K562 (cell line): Measurements from ENCODE around the gene PSMD8. TPM values are rescaled to one million over a fixed set of nuclear protein-coding genes. Genes with fewer than 3 reads are reported as not detected.

Source experiments
- ATAC-seq: fragments of 200-7000 bp; cut with Tn5 transposase; 3 replicates; pipeline ENCODE4 v1.9.1; 2020; ENCODE audit warnings: moderate library complexity
- BruUV-seq: library from RNA; stranded (reverse); fragments of 400-500 nt; replicated peaks from 2 replicates; lab custom pipeline; 2021; lab: Mats Ljungman, UMichigan
- CTCF ChIA-PET: fragments of 300-600 bp; formaldehyde crosslinking; extraction: SDS; loops from one replicate; lab custom pipeline; 2021; ENCODE audit warnings: low intra/inter-chr PET ratio; lab: Yijun Ruan, JAX
- POLR2A ChIA-PET: fragments of 300-600, 350-650 bp; sonication (Branson Sonifier 250); formaldehyde crosslinking; extraction: SDS; loops from one replicate; lab custom pipeline; 2021; ENCODE audit warnings: antibody characterized with exemption, inconsistent platforms; lab: Yijun Ruan, JAX
- DNase-seq, 4 experiments: peaks; one replicate each; pipeline versions ENCODE4 v3.0.0 to v3.0.0-alpha.2; 2011 to 2018; ENCODE audit warnings: low spot score in 3 of 4, mixed read lengths in 3 of 4; ENCODE audit errors: extremely low read depth in 1 of 4
- FAIRE-seq: peaks from 2 replicates; lab custom pipeline; 2011; peaks lifted over from hg19 to GRCh38; lab: Jason Lieb, UNC
- H2AFZ ChIP-seq: 2 replicates; pipeline ENCODE4 v1.6.0; 2011; ENCODE audit warnings: low read depth, low read length, control low read depth, inconsistent platforms
- H3K27ac ChIP-seq: fragments of 200-600 bp; 3 replicates; pipeline ENCODE4 v1.8.0; 2011; ENCODE audit warnings: low read depth, mild to moderate bottlenecking, control low read depth, inconsistent platforms, low read length, moderate library complexity, mixed read lengths; ENCODE audit errors: extremely low read depth
- H3K27me3 ChIP-seq, 2 experiments: fragments of 300-600 bp in 1 of 2; 2 replicates in 1 of 2; 3 replicates in 1 of 2; pipeline versions ENCODE4 v1.6.0 to v1.8.0; 2011; ENCODE audit warnings: inconsistent platforms in 2 of 2, low read length in 2 of 2, mild to moderate bottlenecking in 1 of 2, mixed read lengths in 1 of 2, moderate library complexity in 1 of 2; ENCODE audit not compliant: control insufficient read depth in 2 of 2, insufficient read depth in 2 of 2
- H3K36me3 ChIP-seq: fragments of 300-600 bp; 3 replicates; pipeline ENCODE4 v1.8.0; 2011; ENCODE audit warnings: mild to moderate bottlenecking, low read length, inconsistent platforms; ENCODE audit not compliant: control insufficient read depth, insufficient read depth
- H3K4me1 ChIP-seq, 2 experiments: fragments of 200-600 bp in 1 of 2; replicated peaks in 1 of 2; 2 replicates in 1 of 2; 3 replicates in 1 of 2; pipeline versions ENCODE4 v1.5.1 to v1.8.0; 2011; ENCODE audit warnings: inconsistent platforms in 2 of 2, low read length in 2 of 2, mild to moderate bottlenecking in 1 of 2, mixed read lengths in 1 of 2, moderate library complexity in 1 of 2; ENCODE audit not compliant: control insufficient read depth in 2 of 2, insufficient read depth in 2 of 2
- H3K4me2 ChIP-seq: 2 replicates; pipeline ENCODE4 v1.6.1; 2011; ENCODE audit warnings: low read length, control low read depth, inconsistent platforms, mixed read lengths; ENCODE audit not compliant: insufficient read depth
- H3K4me3 ChIP-seq: fragments of 200-600 bp; sonication (generic), shearing (Covaris generic); 2 replicates; pipeline ENCODE4 v1.5.1; 2016; ENCODE audit warnings: control low read depth, inconsistent platforms
- H3K79me2 ChIP-seq: fragments of 200-600 bp; 3 replicates; pipeline ENCODE4 v1.8.0; 2011; ENCODE audit warnings: low read length, inconsistent platforms; ENCODE audit not compliant: control insufficient read depth, insufficient read depth
- H3K9ac ChIP-seq, 2 experiments: 2 replicates each; pipeline versions ENCODE4 v1.6.0 to v1.6.1; 2011; ENCODE audit warnings: low read depth in 2 of 2, low read length in 2 of 2, control low read depth in 1 of 2, inconsistent platforms in 1 of 2, mild to moderate bottlenecking in 1 of 2, mixed read lengths in 1 of 2; ENCODE audit not compliant: insufficient read depth in 1 of 2
- H3K9me1 ChIP-seq: one replicate; pipeline ENCODE4 v1.6.0; 2011; ENCODE audit warnings: inconsistent platforms, mild to moderate bottlenecking, low read length, moderate library complexity; ENCODE audit not compliant: control insufficient read depth, insufficient read depth
- H3K9me3 ChIP-seq: replicated peaks from 2 replicates; pipeline ENCODE4 v1.5.1; 2011; ENCODE audit warnings: low read depth, low read length, inconsistent platforms; ENCODE audit not compliant: control insufficient read depth, insufficient read depth
- H4K20me1 ChIP-seq: replicated peaks from 2 replicates; pipeline ENCODE4 v1.6.1; 2011; ENCODE audit warnings: low read length, inconsistent platforms, mixed read lengths; ENCODE audit not compliant: control insufficient read depth, insufficient read depth
- CBFA2T2 ChIP-seq: fragments of 450-650 bp; conservative IDR thresholded peaks from 2 replicates; pipeline ENCODE4 v1.6.1; 2017; ENCODE audit warnings: mild to moderate bottlenecking
- CHCHD3 ChIP-seq: fragments of 250-450 bp; sonication (Bioruptor Pico); IDR thresholded peaks from 2 replicates; pipeline ENCODE4 v2.1.2; 2022; ENCODE audit warnings: mild to moderate bottlenecking
- ETV5 ChIP-seq: sonication (generic); formaldehyde crosslinking; IDR thresholded peaks from 2 replicates; pipeline ENCODE4 v1.4.0; 2020; ENCODE audit warnings: low read depth, mild to moderate bottlenecking, missing genetic modification reagents
- PHTF2 ChIP-seq: fragments of 250-450 bp; sonication (Bioruptor Pico); IDR thresholded peaks from 2 replicates; pipeline ENCODE4 v1.5.0; 2021; ENCODE audit warnings: mild to moderate bottlenecking
- SIN3A ChIP-seq, 2 experiments: fragments of 150-350 bp in 1 of 2; IDR thresholded peaks; 2 replicates each; pipeline ENCODE4 v1.6.1; 2011 to 2016; ENCODE audit warnings: borderline replicate concordance in 2 of 2, low read depth in 2 of 2, low read length in 2 of 2, mild to moderate bottlenecking in 2 of 2, moderate library complexity in 2 of 2; ENCODE audit not compliant: control insufficient read depth in 1 of 2
- WGBS: fragments of 100-300 bp; shearing (Covaris generic); methylation state at CpG from one replicate; pipeline ENCODE4 v1.1.6; 2016; ENCODE audit warnings: low coverage, mixed read lengths; ENCODE audit not compliant: insufficient coverage; ENCODE audit errors: missing lambda C conversion rate; 5-methylcytosine and 5-hydroxymethylcytosine counted together
- in situ Hi-C: fragments of 300-500 bp; cut with MboI; formaldehyde crosslinking; loops from 4 replicates; pipeline ENCODE4 v1.15.0; 2018; ENCODE audit warnings: inconsistent platforms, mixed read lengths
- intact Hi-C: fragments of 100-400 bp; cut with micrococcal nuclease; formaldehyde crosslinking; loops from 2 replicates; pipeline ENCODE4 v1.14.2; 2022
- polyA plus RNA-seq, 8 experiments: library from polyadenylated mRNA; depleted of rRNA in 4 of 8; stranded (reverse) in 5 of 8; unstranded in 3 of 8; fragments of >200 nt; fragmentation: Nextera tagmentation in 2 of 8; fragmentation: Illumina TruSeq in 1 of 8; extraction: Ambion mirVana in 2 of 8; extraction: Trizol in 1 of 8; gene quantifications; 2 replicates each; pipeline versions ENCODE4 v1.2.1 to v1.2.3, GENCODE V29; 2011 to 2014; ENCODE audit warnings: inconsistent platforms in 1 of 8, missing spikeins in 1 of 8
- total RNA-seq, 7 experiments: library from RNA; depleted of rRNA in 6 of 7; stranded (reverse); fragments of >200 nt in 6 of 7; fragmentation: Illumina TruSeq in 2 of 7; extraction: Trizol in 2 of 7; gene quantifications; 2 replicates each; pipeline versions ENCODE4 v1.2.1 to v1.2.3, GENCODE V29; 2011 to 2021; ENCODE audit warnings: low replicate concordance in 1 of 7
- TF ChIP-seq, protein P1 (sequence below): fragments of 450-650 bp; IDR thresholded peaks from 2 replicates; pipeline ENCODE4 v1.7.1; 2018; ENCODE audit warnings: mild to moderate bottlenecking, low read depth; ENCODE audit not compliant: partially characterized antibody

The PSMD8 gene
- total and polyA plus RNA-seq, 9 of the 15 experiments (the other 6 are each of a cell fraction or from before 2014, with no cell fraction given), result 130 to 583 (median 315) TPM

DNA sequence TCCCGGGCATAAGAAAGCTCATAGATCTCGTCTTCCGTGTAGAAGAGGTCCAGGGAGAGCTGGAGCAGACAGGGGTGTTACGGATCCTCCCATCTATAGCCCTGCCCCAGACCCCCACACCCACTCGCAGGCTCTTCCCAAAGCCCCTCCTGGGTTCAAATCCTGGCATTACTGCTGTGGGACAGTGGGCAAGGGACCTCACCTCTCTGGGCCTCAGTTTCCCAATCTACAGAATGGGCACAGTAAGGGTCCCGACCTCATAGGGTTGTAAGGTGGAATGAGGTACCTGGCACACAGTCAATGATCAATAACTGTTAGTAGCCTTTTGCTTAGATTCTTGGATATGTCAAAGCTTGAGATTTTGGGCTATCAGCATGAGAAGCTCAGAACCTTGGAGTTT is 39.0 kb downstream of the PSMD8 start (continued):
- TF ChIP-seq ETV5 (CRISPR knock-in tag), result no peak
- TF ChIP-seq, protein P1, sequence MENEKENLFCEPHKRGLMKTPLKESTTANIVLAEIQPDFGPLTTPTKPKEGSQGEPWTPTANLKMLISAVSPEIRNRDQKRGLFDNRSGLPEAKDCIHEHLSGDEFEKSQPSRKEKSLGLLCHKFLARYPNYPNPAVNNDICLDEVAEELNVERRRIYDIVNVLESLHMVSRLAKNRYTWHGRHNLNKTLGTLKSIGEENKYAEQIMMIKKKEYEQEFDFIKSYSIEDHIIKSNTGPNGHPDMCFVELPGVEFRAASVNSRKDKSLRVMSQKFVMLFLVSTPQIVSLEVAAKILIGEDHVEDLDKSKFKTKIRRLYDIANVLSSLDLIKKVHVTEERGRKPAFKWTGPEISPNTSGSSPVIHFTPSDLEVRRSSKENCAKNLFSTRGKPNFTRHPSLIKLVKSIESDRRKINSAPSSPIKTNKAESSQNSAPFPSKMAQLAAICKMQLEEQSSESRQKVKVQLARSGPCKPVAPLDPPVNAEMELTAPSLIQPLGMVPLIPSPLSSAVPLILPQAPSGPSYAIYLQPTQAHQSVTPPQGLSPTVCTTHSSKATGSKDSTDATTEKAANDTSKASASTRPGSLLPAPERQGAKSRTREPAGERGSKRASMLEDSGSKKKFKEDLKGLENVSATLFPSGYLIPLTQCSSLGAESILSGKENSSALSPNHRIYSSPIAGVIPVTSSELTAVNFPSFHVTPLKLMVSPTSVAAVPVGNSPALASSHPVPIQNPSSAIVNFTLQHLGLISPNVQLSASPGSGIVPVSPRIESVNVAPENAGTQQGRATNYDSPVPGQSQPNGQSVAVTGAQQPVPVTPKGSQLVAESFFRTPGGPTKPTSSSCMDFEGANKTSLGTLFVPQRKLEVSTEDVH, result no peak

DNA sequence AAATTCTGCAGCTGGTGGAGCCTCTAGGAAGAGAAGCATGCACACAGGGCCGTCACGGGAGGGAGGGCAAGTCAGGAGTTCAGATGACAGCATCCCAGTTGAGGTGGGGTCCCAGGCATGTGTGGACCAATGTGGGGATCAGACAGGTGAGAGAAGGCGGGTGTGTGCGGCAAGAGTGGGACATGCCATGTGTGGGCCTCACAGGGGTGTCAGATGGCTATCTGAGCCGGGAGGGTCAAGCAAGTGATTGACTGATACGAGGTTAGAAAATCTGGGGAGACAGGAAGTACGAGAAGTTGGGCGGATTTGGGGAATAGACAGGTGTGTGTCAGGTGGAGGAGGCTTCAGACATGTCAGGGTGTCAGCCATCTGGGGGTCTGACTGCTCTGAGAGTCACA is 42.8 kb downstream of the PSMD8 start:
- Histone ChIP-seq H3K4me3 (no peak overlapping the region), H2AFZ (peak overlapping the region; percentile 82; the same call in 1 of the 2 replicates), H3K9me1 (peaks cover 2% of the 10 kb centered on the region), H3K9ac (peak overlapping the region; percentile 32 to 87; a peak in 3 of 4 replicates), H3K79me2 (no peaks in the 10 kb centered on the region), H3K36me3 (no peaks in the 10 kb centered on the region), H3K27me3 (no peaks in the 10 kb centered on the region), H3K4me1 (peaks cover 37 to 58% of the 10 kb centered on the region in 2 experiments), H3K4me2 (peak overlapping the region; percentile 69), H4K20me1 (no peaks in the 10 kb centered on the region), H3K27ac (no peak overlapping the region), H3K9me3 (no peaks in the 10 kb centered on the region)
- in situ Hi-C loops, result no loop called here
- intact Hi-C loops, result no loop called here
- 53% methylated on average over 8 of the region's 8 CpGs for WGBS
- FAIRE-seq (no peak), ATAC-seq (no peak), DNase-seq (no peak)
- no TSS peak for BruUV-seq
- ChIA-PET POLR2A (interaction anchor here (0.6 kb wide), 2 partner anchors 14 to 425 kb away, joined by 3 read pairs; no protein-coding TSS in a partner anchor), CTCF (no interaction called here)
- TF ChIP-seq CHCHD3, result no peak
- TF ChIP-seq CBFA2T2, result 0 out of 2 replicates have a peak, but pooled peaks have one; percentile 18
- 0 out of 4 replicates have a peak, but pooled peaks of 1 of the 2 experiments have one; percentile 3 for TF ChIP-seq SIN3A (IDR thresholded peaks at IDR 0.05; ENCODE audit: borderline replicate concordance in 2 of 2, control insufficient read depth in 1 of 2, low read depth in 2 of 2, low read length in 2 of 2)
- no peak for TF ChIP-seq PHTF2 (CRISPR knock-in tag)
